ENCODE data around the gene ROPN1B. TPM values are rescaled to one million over a fixed set of nuclear protein-coding genes. Genes with fewer than 3 reads are reported as not detected.
"Not testable (repeated sequence)": the region's sequence is repeated elsewhere in the genome, so short reads cannot be mapped to it uniquely, and the experiment has no call there.

Gene ROPN1B
- total RNA-seq, 4 donors from 2014 or later: 8.6 to 27.6 (median 14.4) TPM

DNA sequence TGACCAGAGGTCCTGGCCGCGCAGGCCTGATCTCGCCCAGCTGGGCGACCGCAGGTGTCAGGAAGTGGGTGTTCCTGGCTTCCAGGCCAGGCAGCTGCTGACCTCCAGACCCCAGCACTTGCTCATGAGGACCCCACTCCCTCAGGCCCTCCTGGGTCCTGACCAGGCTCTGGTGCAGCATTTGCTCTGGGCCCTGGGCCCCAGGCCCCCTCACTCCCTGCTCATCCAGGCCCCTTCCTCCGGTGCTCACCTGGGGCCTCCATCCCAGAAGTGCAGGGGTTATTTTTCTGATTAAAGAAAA lies 7.7 kb upstream of the ROPN1B start:
- Histone ChIP-seq H3K4me3 (no peak overlapping the region), H3K27ac (no peak overlapping the region), H3K4me1 (peaks cover 6% of the 10 kb centered on the region), H3K36me3 (no peaks in the 10 kb centered on the region), H3K27me3 (peaks cover 47% of the 10 kb centered on the region), H3K9me3 (no peaks in the 10 kb centered on the region)
- 70% methylated on average over 2 of the region's 6 CpGs for WGBS
- TF ChIP-seq POLR2AphosphoS5 (IDR thresholded peaks at IDR 0.05) (no peak), EP300 (IDR thresholded peaks at IDR 0.05) (no peak), POLR2A (IDR thresholded peaks at IDR 0.05) (no peak)
- TF ChIP-seq, protein P1, sequence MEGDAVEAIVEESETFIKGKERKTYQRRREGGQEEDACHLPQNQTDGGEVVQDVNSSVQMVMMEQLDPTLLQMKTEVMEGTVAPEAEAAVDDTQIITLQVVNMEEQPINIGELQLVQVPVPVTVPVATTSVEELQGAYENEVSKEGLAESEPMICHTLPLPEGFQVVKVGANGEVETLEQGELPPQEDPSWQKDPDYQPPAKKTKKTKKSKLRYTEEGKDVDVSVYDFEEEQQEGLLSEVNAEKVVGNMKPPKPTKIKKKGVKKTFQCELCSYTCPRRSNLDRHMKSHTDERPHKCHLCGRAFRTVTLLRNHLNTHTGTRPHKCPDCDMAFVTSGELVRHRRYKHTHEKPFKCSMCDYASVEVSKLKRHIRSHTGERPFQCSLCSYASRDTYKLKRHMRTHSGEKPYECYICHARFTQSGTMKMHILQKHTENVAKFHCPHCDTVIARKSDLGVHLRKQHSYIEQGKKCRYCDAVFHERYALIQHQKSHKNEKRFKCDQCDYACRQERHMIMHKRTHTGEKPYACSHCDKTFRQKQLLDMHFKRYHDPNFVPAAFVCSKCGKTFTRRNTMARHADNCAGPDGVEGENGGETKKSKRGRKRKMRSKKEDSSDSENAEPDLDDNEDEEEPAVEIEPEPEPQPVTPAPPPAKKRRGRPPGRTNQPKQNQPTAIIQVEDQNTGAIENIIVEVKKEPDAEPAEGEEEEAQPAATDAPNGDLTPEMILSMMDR (IDR thresholded peaks at IDR 0.05): no peak
- DNase-seq (ENCODE audit: low spot score in 2 of 2): no peak

DNA sequence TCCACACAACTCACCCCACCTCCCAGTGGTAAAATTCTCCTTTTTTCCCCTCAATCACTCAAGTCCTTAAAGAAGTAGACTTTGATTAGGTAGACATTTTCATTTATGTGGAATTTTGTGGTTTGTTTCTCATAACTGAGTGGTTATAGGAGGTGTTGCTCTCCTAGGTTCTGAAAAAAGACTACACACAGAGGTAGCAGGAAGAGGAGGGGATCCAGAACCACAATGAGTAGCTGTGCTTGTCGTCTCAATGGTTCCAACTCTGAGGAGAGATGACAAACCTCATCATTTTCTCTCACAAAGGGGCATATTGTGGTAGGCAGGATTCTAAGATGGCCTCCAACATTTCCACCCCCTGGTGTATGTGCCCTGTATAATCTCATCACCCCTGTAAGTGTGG lies 5.1 kb upstream of the ROPN1B start:
- H3K36me3 ChIP-seq; H3K4me3 ChIP-seq; H3K4me1 ChIP-seq; DNase-seq (ENCODE audit: low spot score in 2 of 2); H3K9me3 ChIP-seq; H3K27ac ChIP-seq: not testable (repeated sequence)
- 65% methylated on average over 1 of the region's 1 CpG for WGBS
- peaks cover 33% of the 10 kb centered on the region for H3K27me3 ChIP-seq

- H3K27me3 ChIP-seq: peaks cover 23% of the 10 kb centered on the region
Observed at GRCh38 chr3:125965505-125965904, 3.5 kb upstream of the ROPN1B start.

DNA sequence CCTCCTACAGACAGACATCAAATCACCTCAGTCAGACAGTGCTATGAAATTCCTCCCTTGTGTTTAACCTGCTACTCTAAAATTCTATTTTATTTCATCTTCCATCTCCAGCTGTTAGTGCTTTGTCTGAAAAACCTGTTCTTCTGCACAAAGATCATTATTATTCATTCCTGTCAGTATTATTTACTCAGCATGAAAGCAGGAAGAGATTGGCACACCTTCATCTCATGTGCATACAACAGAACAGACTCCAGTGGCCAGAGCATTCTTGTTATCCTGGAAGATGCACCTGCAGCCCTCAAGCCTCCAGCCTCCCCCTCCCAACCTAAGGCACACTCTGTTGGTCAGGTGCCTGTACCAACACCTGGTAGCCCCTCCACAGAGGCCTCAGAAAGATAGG lies 1.8 kb upstream of the ROPN1B start:
- no peak for TF ChIP-seq EP300 (IDR thresholded peaks at IDR 0.05)
- TF ChIP-seq, protein P1 (IDR thresholded peaks at IDR 0.05): no peak
- Histone ChIP-seq H3K27me3 (peaks cover 30% of the 10 kb centered on the region), H3K4me1 (peaks cover 5% of the 10 kb centered on the region), H3K4me3 (no peak overlapping the region), H3K36me3 (no peaks in the 10 kb centered on the region), H3K27ac (no peak overlapping the region), H3K9me3 (no peaks in the 10 kb centered on the region)
- DNase-seq (ENCODE audit: low spot score in 2 of 2): no peak

More at GRCh38 chr3:125965505-125965904, 3.5 kb upstream of the ROPN1B start:
- H3K27ac ChIP-seq: no peak overlapping the region
- H3K4me3 ChIP-seq: no peak overlapping the region
- TF ChIP-seq EP300 (IDR thresholded peaks at IDR 0.05): no peak
- TF ChIP-seq, protein P1 (IDR thresholded peaks at IDR 0.05): no peak
- TF ChIP-seq POLR2AphosphoS5 (IDR thresholded peaks at IDR 0.05): no peak
- TF ChIP-seq POLR2A (IDR thresholded peaks at IDR 0.05): no peak
- DNase-seq (ENCODE audit: low spot score in 2 of 2): no peak
- WGBS: 94% methylated on average over 3 of the region's 3 CpGs
- no peaks in the 10 kb centered on the region for H3K9me3 ChIP-seq
- no peaks in the 10 kb centered on the region for H3K4me1 ChIP-seq
- no peaks in the 10 kb centered on the region for H3K36me3 ChIP-seq

GRCh38 chr3:125968121-125968520 lies 857 bp upstream of the ROPN1B start:
- peaks cover 30% of the 10 kb centered on the region for H3K27me3 ChIP-seq
- not testable (repeated sequence) for H3K4me3 ChIP-seq; DNase-seq (ENCODE audit: low spot score in 2 of 2); H3K27ac ChIP-seq; H3K9me3 ChIP-seq; H3K36me3 ChIP-seq
- peaks cover 10% of the 10 kb centered on the region for H3K4me1 ChIP-seq
- 85% methylated on average over 2 of the region's 2 CpGs for WGBS

DNA sequence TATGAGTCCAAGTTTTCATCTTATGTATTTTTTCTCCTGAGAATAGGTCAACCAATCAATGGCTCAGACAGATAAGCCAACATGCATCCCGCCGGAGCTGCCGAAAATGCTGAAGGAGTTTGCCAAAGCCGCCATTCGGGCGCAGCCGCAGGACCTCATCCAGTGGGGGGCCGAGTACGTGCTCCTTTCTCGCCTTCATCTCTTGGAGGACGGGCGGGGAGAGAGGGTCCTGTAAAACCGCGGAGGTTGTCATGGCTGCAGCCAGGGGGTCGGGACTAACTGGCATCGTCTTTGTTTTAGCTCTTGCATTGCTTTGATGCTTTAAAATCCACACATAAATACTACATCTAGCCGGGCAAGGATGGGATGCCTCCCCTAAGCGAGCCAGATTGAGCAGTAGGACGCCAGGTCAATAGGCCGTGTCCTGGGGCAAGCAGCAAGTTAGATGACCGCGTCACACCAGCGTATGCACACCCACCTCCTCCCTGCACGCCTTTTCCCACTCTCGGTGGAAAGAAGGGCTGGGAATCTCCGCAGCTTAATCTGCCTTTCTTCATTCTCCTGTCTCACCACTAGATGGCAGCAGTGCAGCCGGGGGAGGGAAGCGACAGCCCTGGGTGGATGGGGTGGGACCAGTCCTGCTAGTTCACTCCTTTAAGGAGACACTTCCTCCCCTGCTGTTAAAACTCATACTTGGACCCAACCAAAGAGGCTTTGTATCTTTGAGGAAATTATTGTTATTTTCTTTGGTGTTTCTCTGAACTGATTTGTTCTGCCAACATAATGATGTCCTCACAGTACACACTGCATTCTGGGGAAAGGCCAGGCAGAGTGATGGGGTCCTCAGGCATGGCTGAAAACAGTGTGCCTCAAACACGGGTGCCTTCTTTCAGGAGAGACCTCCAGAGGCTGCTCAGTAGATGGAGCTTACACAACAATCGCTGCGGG lies 3.3 kb downstream of the ROPN1B start:
- H3K9me3 ChIP-seq, H3K36me3 ChIP-seq, H3K27ac ChIP-seq: not testable (repeated sequence)
- H3K27me3 ChIP-seq: peaks cover 25% of the 10 kb centered on the region
- H3K4me3 ChIP-seq: peak overlapping the region; percentile 33
- 9% methylated on average over 29 of the region's 31 CpGs for WGBS
- TF ChIP-seq, protein P1 (IDR thresholded peaks at IDR 0.05): peak; percentile 54 to 80
- peak in 1 of 2 donors; percentile 64 for DNase-seq (ENCODE audit: low spot score in 2 of 2)
- H3K4me1 ChIP-seq: peaks cover 10% of the 10 kb centered on the region

DNA sequence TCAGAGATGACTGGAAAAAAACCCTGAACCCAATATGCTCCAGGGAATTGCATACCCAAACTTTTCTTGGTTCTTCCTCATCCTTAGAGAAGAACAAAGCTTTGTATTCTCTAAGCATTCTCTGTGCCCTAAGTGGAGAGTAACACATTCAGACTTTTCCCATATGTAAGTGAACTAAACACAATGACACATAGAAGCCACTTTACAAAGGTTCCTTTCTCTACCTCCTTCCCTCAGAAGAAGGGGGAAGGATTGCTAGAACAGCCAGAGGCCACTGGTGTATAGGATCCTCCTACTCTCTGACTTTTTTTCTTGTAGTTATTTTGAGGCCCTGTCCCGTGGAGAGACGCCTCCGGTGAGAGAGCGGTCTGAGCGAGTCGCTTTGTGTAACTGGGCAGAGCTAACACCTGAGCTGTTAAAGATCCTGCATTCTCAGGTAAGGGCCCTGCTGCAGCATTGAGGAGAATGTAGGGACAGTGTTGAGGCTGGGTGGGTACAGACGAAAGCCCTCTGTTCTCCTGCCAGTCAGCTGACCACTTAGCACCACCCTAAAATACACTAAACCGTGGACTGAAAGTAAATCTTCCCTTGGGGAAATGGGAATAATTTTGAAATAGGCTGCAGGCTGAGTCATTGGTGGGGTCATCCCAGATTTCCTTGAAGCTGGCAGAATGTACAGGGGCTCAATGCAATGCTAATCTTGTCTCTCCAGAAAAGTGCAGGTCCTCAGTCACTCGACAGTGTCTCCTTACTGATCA lies 6.4 kb downstream of the ROPN1B start:
- not testable (repeated sequence) for H3K9me3 ChIP-seq; DNase-seq (ENCODE audit: low spot score in 2 of 2); H3K36me3 ChIP-seq
- Histone ChIP-seq H3K27me3 (peaks cover 17% of the 10 kb centered on the region), H3K4me1 (peaks cover 10% of the 10 kb centered on the region), H3K27ac (peak overlapping the region; percentile 31), H3K4me3 (peak overlapping the region; percentile 16)
- 52% methylated on average over 9 of the region's 9 CpGs for WGBS

- Histone ChIP-seq H3K27ac (peak overlapping the region; percentile 31), H3K4me1 (peaks cover 10% of the 10 kb centered on the region), H3K4me3 (peak overlapping the region; percentile 16), H3K27me3 (peaks cover 11% of the 10 kb centered on the region)
- WGBS: 90% methylated on average over 2 of the region's 3 CpGs
- not testable (repeated sequence) for H3K36me3 ChIP-seq; H3K9me3 ChIP-seq; DNase-seq (ENCODE audit: low spot score in 2 of 2)
Observed at GRCh38 chr3:125976003-125976390, 7.0 kb downstream of the ROPN1B start.

GRCh38 chr3:125977104-125977503 lies 8.1 kb downstream of the ROPN1B start:
- not testable (repeated sequence) for H3K36me3 ChIP-seq; DNase-seq (ENCODE audit: low spot score in 2 of 2); H3K4me3 ChIP-seq; H3K9me3 ChIP-seq; H3K27ac ChIP-seq; H3K27me3 ChIP-seq; H3K4me1 ChIP-seq
- WGBS: 66% methylated on average over 4 of the region's 7 CpGs

Measured in suprapubic skin (tissue), 4 donors.